OCI-LY3 (cell line): ENCODE measurements around the gene IRF2.

Experiments
- H2AFZ ChIP-seq: fragments of 200-600, 300-600 bp; shearing (Covaris generic); 2 replicates; pipeline ENCODE4 v1.6.0; 2014; ENCODE audit warnings: antibody characterized with exemption, low read depth, low read length
- H3K27ac ChIP-seq: fragments of 200-600, 300-600 bp; sonication (generic); 2 replicates; pipeline ENCODE4 v1.5.1; 2014; ENCODE audit warnings: mild to moderate bottlenecking, low read length, moderate library complexity, mixed read lengths
- H3K27me3 ChIP-seq: fragments of 200-600, 300-600 bp; sonication (generic); 2 replicates; pipeline ENCODE4 v1.6.1; 2014; ENCODE audit warnings: low read depth, low read length, mixed read lengths
- H3K36me3 ChIP-seq: fragments of 200-600, 300-600 bp; sonication (generic); replicated peaks from 2 replicates; pipeline ENCODE3; 2014; ENCODE audit warnings: low read depth, low read length, mixed read lengths
- H3K4me1 ChIP-seq: fragments of 300-600, 200-600 bp; sonication (generic); 2 replicates; pipeline ENCODE4 v1.6.1; 2014; ENCODE audit warnings: low read length, mixed read lengths
- H3K4me2 ChIP-seq: fragments of 200-600, 300-600 bp; sonication (generic); 2 replicates; pipeline ENCODE4 v1.6.1; 2014; ENCODE audit warnings: low read length, mixed read lengths
- H3K4me3 ChIP-seq: fragments of 300-600, 200-600 bp; sonication (generic); 2 replicates; pipeline ENCODE4 v1.5.1; 2014; ENCODE audit warnings: antibody characterized with exemption, mild to moderate bottlenecking, low read length, moderate library complexity
- H3K79me2 ChIP-seq: fragments of 300-600, 200-600 bp; shearing (Covaris generic); 2 replicates; pipeline ENCODE4 v1.6.1; 2014; ENCODE audit warnings: mild to moderate bottlenecking, low read length, mixed read lengths
- H3K9ac ChIP-seq: fragments of 300-600, 200-600 bp; shearing (Covaris generic); 2 replicates; pipeline ENCODE4 v1.6.0; 2014; ENCODE audit warnings: mild to moderate bottlenecking, low read length, moderate library complexity
- H3K9me3 ChIP-seq: fragments of 200-600, 300-600 bp; shearing (Covaris generic); 2 replicates; pipeline ENCODE4 v1.6.1; 2014; ENCODE audit warnings: low read length, mixed read lengths; ENCODE audit not compliant: insufficient read depth
- H4K20me1 ChIP-seq: fragments of 200-600, 300-600 bp; sonication (generic); 2 replicates; pipeline ENCODE4 v1.6.1; 2016; ENCODE audit warnings: low read length, mixed read lengths; ENCODE audit not compliant: insufficient read depth
- CTCF ChIP-seq: fragments of 200-600, 300-600 bp; sonication (generic); IDR thresholded peaks from 2 replicates; pipeline ENCODE4 v1.5.1; 2014; ENCODE audit warnings: antibody characterized with exemption, low read length, low read depth
- EZH2phosphoT487 ChIP-seq: fragments of 200-600 bp; shearing (Covaris generic); IDR thresholded peaks from 2 replicates; pipeline ENCODE4 v1.6.1; 2018; ENCODE audit warnings: antibody characterized with exemption, mixed run types, low read depth

Gene IRF2

DNA sequence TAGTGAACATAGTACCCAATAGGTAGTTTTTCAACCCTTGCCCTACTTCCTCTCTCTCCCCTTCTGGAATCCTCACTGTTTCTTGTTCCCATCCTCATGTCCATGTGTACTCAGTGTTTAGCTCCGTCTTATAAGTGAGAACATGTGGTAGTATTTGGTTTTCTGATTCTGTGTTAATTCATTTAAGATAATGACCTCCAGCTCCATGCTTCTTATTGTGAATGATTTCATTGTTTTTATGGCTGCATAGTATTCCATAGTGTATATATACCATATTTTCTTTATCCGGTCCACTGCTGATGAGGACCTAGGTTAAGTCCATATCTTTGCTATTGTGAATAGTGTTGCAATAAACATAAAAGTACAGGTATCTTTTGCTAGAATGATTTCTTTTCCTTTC is 31.0 kb downstream of the IRF2 start:
- no peak overlapping the region for H3K4me2 ChIP-seq
- H3K27ac ChIP-seq: no peak overlapping the region
- H3K27me3 ChIP-seq: no peaks in the 10 kb centered on the region
- H3K9me3 ChIP-seq: no peaks in the 10 kb centered on the region
- H4K20me1 ChIP-seq: peaks cover 61% of the 10 kb centered on the region
- H3K4me3 ChIP-seq: no peak overlapping the region
- peaks cover 3% of the 10 kb centered on the region for H3K36me3 ChIP-seq
- H2AFZ ChIP-seq: no peak overlapping the region
- no peak for TF ChIP-seq EZH2phosphoT487
- no peak for TF ChIP-seq CTCF
- peaks cover 19% of the 10 kb centered on the region for H3K4me1 ChIP-seq
- H3K9ac ChIP-seq: no peak overlapping the region
- peaks cover 90% of the 10 kb centered on the region for H3K79me2 ChIP-seq

DNA sequence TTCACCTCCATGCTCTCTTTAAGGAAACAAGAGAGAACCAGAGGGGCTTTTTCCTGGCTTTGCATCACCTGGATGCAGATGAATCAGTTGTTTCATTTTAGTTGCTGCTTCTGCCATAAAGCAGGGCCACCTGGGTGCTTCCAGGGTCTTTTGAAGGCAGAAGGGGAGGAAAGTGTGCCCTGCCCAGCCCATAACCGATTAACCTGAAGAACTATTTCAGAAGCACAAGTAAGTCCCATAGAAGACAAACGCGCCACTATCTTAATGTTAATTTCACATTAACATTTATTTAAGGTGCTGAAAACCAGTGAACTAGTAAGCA is 32.1 kb downstream of the IRF2 start:
- H2AFZ ChIP-seq: no peak overlapping the region
- H3K79me2 ChIP-seq: peaks cover 90% of the 10 kb centered on the region
- H3K27me3 ChIP-seq: no peaks in the 10 kb centered on the region
- H3K27ac ChIP-seq: no peak overlapping the region
- peaks cover 26% of the 10 kb centered on the region for H3K4me1 ChIP-seq
- no peak overlapping the region for H3K4me3 ChIP-seq
- TF ChIP-seq EZH2phosphoT487 (no peak), CTCF (no peak)
- H4K20me1 ChIP-seq: peaks cover 53% of the 10 kb centered on the region
- H3K4me2 ChIP-seq: no peak overlapping the region
- no peak overlapping the region for H3K9ac ChIP-seq
- no peaks in the 10 kb centered on the region for H3K9me3 ChIP-seq
- H3K36me3 ChIP-seq: peaks cover 3% of the 10 kb centered on the region

- Histone ChIP-seq H3K4me1 (peaks cover 26% of the 10 kb centered on the region), H3K27me3 (no peaks in the 10 kb centered on the region), H2AFZ (no peak overlapping the region), H3K4me3 (no peak overlapping the region), H3K9ac (no peak overlapping the region), H4K20me1 (peaks cover 50% of the 10 kb centered on the region), H3K36me3 (peaks cover 3% of the 10 kb centered on the region), H3K9me3 (no peaks in the 10 kb centered on the region), H3K79me2 (peaks cover 88% of the 10 kb centered on the region), H3K4me2 (no peak overlapping the region), H3K27ac (no peak overlapping the region)
- TF ChIP-seq CTCF (no peak), EZH2phosphoT487 (no peak)
Measured at GRCh38 chr4:184441461-184442313, 32.7 kb downstream of the IRF2 start.

DNA sequence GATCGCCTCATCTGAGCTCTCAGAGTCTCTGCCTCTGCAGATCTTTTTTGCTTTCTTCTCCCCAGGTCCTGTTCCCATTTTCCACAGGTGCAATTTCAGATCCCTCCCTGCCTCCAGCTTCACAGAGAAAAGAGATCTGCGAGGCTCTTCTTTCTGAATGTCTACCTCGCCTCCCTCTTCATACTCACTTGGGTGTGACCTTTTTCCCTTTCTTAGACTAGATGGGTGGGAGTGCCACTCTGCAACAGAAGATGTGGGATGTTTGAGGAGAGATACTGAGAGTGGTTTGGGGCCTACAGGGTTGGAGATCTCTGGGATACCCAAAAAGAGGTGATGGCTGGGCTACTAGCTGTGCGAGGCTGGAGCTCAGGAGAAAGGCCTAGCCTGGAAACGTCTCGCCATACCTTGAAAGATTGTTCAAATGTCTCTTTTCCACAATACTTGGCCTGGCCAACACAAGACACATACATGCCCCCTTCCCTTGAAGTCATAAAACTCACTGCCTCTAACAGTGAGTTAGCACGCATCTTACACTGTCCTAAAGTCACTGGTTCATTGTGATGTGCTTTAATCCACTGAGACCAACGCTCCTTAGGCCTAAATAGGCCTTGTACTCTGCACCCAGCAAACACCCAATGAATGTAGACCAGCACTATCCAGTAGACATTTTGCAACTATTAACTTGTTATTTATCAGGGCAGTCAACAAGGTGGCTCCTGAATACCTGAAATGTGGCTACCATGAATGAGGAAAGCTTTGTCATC is 33.6 kb downstream of the IRF2 start:
- H3K9ac ChIP-seq: no peak overlapping the region
- H3K79me2 ChIP-seq: peaks cover 86% of the 10 kb centered on the region
- H3K27me3 ChIP-seq: no peaks in the 10 kb centered on the region
- no peak overlapping the region for H3K4me3 ChIP-seq
- no peak overlapping the region for H2AFZ ChIP-seq
- TF ChIP-seq EZH2phosphoT487 (no peak), CTCF (no peak)
- H3K4me1 ChIP-seq: peaks cover 26% of the 10 kb centered on the region
- no peak overlapping the region for H3K27ac ChIP-seq
- peaks cover 45% of the 10 kb centered on the region for H4K20me1 ChIP-seq
- H3K4me2 ChIP-seq: no peak overlapping the region
- H3K36me3 ChIP-seq: peaks cover 3% of the 10 kb centered on the region
- H3K9me3 ChIP-seq: no peaks in the 10 kb centered on the region
